Progenitor cell of endocrine pancreas (in vitro differentiated cells): ENCODE data around the gene MYO10. TPM values are rescaled to one million over a fixed set of nuclear protein-coding genes. Genes with fewer than 3 reads are reported as not detected.
A peak's percentile ranks its signal among the peaks of the same experiment; 100 is the strongest.

Experiments used
- DNase-seq: peaks from one replicate; pipeline ENCODE4 v3.0.0; 2021; ENCODE audit warnings: low spot score; ENCODE audit not compliant: unreplicated experiment
- H3K27ac Mint-ChIP-seq: 2 replicates; pipeline ENCODE4 v1.8.0; 2021; ENCODE audit warnings: mild to moderate bottlenecking, moderate library complexity, mixed read lengths
- H3K27me3 Mint-ChIP-seq: 2 replicates; pipeline ENCODE4 v1.8.0; 2021; ENCODE audit warnings: mixed read lengths
- H3K36me3 Mint-ChIP-seq: 2 replicates; pipeline ENCODE4 v1.8.0; 2022; ENCODE audit warnings: mixed read lengths; ENCODE audit not compliant: insufficient read depth
- H3K4me1 Mint-ChIP-seq: 2 replicates; pipeline ENCODE4 v1.8.0; 2021; ENCODE audit warnings: low read depth, mixed read lengths
- H3K4me3 Mint-ChIP-seq: 2 replicates; pipeline ENCODE4 v1.8.0; 2021; ENCODE audit warnings: low read depth, mild to moderate bottlenecking, moderate library complexity, mixed read lengths
- H3K9me3 Mint-ChIP-seq: 2 replicates; pipeline ENCODE4 v1.8.0; 2021; ENCODE audit warnings: low read depth, mixed read lengths
- CTCF ChIP-seq: fragments of 200-600 bp; sonication (generic); IDR thresholded peaks from one replicate; pipeline ENCODE4 v1.5.0; 2021; ENCODE audit warnings: antibody characterized with exemption, mild to moderate bottlenecking; ENCODE audit not compliant: unreplicated experiment
- total RNA-seq: library from RNA; stranded (reverse); gene quantifications from 2 replicates; pipeline ENCODE4 v1.2.1, GENCODE V29; 2021

MYO10 gene
- total RNA-seq, 1 donor from 2014 or later: 88.0 TPM

DNA sequence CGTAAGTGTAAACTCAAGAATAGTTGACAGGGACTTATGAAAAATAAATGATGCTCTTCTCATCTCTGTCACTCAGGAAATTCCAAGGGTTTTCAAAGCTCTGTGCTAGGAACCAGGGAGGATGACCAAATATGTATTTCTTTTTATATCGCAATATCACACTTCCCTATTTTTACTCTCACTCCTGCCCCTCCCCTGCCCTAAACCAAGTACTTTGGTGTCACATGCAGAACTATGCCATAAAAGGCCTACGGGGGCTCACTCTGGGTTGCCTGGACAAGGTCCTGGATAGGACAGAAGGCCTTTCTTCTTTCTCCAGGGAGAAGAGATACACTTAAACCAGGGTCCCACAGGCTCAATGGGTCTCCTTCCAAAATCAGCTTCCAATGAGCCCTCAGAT, 311.0 kb downstream of the MYO10 start:
- TF ChIP-seq CTCF: no peak
- H3K27me3 Mint-ChIP-seq: peaks cover 41% of the 10 kb centered on the region
- no peak overlapping the region for H3K27ac Mint-ChIP-seq
- no peaks in the 10 kb centered on the region for H3K36me3 Mint-ChIP-seq
- no peak for DNase-seq
- no peak overlapping the region for H3K4me3 Mint-ChIP-seq
- H3K9me3 Mint-ChIP-seq: no peaks in the 10 kb centered on the region
- H3K4me1 Mint-ChIP-seq: no peaks in the 10 kb centered on the region

DNA sequence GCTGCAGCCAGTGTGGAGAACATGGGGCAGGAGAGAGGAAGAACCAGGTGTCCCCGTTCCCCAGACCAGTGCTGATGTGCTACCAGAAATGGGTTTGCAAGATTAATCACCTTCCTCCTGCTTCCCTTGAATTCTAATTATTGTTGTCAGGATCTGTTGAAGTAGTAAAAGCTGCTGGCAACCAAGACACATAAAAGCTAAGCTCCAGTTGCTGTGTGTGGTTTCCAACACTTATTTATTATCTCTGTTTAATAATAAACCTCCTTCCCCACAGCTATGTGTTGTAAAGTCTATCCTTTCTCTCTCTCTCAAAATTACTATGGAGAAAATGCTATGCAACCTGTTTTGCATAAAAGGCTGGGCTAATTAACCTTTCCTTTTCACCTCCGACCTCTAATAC, 317.0 kb downstream of the MYO10 start:
- TF ChIP-seq CTCF: no peak
- Mint-ChIP-seq H3K4me1 (peaks cover 11% of the 10 kb centered on the region), H3K36me3 (no peaks in the 10 kb centered on the region), H3K4me3 (no peak overlapping the region), H3K9me3 (no peaks in the 10 kb centered on the region), H3K27me3 (peaks cover 32% of the 10 kb centered on the region), H3K27ac (no peak overlapping the region)
- DNase-seq: no peak

GRCh38 chr5:16618138-16618897, 317.8 kb downstream of the MYO10 start:
- Mint-ChIP-seq H3K27me3 (peaks cover 30% of the 10 kb centered on the region), H3K4me1 (peaks cover 11% of the 10 kb centered on the region), H3K9me3 (no peaks in the 10 kb centered on the region), H3K36me3 (no peaks in the 10 kb centered on the region), H3K27ac (no peak overlapping the region), H3K4me3 (no peak overlapping the region)
- TF ChIP-seq CTCF: no peak
- no peak for DNase-seq

DNA sequence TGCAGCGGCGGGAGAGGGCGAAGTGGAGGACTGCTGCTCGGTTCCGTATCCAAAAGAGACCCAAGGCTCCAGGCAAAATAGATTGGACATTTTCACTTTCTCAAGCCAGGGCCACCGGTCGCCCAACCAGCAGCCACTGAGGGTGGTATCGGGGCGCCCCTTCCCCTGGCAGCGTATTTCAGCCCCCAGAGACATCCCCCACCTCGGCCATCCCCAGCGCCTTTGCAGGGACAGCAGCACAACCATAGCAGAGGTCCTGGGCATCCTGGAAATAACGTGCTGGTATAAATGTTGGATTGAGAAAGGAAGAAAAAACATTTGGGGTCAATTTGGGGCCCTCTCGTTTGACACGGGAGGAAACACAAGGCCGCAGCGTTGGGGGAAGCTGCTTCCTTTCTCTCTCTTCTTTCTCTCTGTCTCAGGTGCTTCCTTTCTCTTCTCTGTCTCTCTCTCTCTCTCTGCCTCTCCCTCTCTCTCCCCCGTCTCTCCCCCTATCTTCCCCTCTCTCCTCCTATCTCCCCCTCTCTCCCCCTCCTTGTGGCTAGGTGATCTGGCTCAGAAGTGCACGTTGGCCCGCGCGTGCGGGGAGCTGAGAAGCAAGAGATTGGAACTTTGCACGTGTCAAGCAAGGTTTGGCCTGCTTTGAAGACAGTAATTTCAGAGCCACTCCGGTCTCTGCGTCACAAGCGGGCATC, 318.7 kb downstream of the MYO10 start:
- Mint-ChIP-seq H3K27me3 (peaks cover 30% of the 10 kb centered on the region), H3K4me3 (no peak overlapping the region), H3K27ac (no peak overlapping the region), H3K4me1 (peaks cover 11% of the 10 kb centered on the region), H3K9me3 (no peaks in the 10 kb centered on the region), H3K36me3 (no peaks in the 10 kb centered on the region)
- no peak for TF ChIP-seq CTCF
- DNase-seq: no peak

DNA sequence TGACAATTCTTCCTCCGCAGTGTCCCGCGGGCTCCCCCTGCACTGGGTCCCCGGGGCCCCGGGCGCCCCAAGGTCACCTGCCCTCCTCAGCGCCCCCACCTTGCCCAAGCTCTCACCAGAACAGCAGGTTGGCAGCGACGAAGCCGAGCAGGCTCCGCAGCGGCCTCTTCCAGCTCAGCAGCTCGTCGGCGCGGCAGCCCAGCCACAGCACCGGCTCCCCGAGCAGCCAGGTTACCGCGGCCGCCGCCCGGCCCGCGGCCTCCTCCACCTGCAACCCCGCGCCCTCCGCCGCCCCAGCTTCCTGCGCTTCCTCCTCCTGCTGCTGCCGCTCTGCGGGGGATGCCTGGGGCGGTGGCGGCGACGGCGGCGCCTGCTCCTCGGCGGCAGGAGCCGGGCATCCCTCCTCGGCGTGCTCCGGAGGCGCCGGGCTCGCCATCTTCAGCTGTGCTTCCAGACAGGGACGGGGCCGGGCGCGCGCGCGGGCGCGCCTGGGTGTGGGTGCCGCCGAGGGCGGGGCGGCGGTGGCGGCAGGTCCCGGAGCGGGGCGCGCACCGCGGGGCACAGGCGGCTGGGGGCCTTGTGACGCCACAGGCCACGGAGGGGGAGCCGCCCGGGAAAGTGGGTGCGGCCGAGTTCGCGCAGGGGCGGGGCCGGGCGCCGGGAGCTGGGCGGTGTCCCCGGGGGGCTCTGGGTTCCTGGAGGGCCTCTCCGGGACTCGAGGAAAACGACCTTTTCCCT, 319.4 kb downstream of the MYO10 start, which contains the start of gene RETREG1:
Gene RETREG1 (minus strand): TSS at position 462 of the 738 bp plus-strand sequence. CDS start 26 bp downstream, at position 436.
- Mint-ChIP-seq H3K27me3 (peaks cover 30% of the 10 kb centered on the region), H3K9me3 (no peaks in the 10 kb centered on the region), H3K4me3 (peak within 1 kb of the TSS; percentile 92), H3K27ac (peak within 1 kb of the TSS; percentile 91), H3K4me1 (peaks cover 11% of the 10 kb centered on the region), H3K36me3 (no peaks in the 10 kb centered on the region)
- no peak for TF ChIP-seq CTCF
- DNase-seq: peak; percentile 59
